HG02973 (cell line): ENCODE results near the gene S1PR4.
"Not testable (repeated sequence)": the region's sequence is repeated elsewhere in the genome, so short reads cannot be mapped to it uniquely, and the experiment has no call there.

Source experiments
- ATAC-seq: cut with Tn5 transposase; IDR thresholded peaks from one replicate; pipeline ENCODE4 v1.9.1; 2021; ENCODE audit warnings: moderate library complexity; ENCODE audit not compliant: unreplicated experiment

The S1PR4 gene

DNA sequence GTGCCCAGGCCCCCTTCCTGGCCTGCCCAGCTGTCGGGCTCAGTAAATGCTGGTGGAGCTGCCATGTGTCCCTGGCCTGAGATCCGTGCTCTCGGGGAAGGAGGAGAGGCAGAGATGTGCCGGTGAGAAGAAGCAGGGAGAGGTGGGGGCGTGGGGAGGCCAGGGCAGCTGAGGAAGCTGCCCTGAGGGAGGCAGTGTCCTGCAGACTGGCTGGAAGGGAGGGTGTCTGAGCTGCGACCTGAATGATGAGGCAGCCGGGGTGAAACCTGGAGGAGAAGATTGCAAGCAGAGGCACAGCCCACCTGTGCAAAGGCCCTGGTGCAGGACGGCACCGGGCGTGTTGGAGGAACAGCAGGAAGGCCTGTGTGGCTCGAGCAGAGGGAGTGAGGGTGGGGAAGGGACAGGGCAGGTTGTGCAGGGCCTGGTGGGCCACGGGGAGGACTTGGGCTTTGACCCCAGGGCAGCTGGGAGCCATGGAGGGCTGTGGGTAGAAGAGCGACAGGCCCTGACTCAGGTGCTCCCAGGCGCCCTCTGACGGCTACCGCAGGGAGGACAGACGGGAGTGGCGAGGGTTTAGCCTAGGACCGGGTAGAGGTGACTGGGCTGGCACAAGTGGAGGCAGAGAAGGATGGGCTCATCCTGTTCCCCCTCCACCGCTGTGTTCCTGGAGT is 31.9 kb downstream of the S1PR4 start:
- no peak for ATAC-seq

DNA sequence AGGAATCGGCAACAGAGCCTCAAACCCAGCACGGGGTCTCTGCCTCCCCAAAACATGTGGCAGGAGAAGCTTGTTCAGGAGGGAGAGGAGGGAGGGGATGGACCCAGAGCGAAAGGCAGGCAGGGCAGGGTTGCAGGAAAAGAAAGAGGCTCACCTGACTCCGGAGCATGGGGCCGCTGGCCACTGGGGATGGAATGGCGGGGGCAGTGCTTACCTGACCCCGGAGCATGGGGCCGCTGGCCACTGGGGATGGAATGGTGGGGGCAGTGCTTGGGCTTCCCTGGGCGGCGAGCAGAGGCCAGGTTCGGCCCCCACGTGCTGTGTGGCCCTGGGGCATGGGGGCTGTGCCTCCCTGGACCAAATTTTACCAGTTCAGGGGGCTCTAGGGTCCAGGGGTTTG is 32.6 kb downstream of the S1PR4 start:
- no peak for ATAC-seq

DNA sequence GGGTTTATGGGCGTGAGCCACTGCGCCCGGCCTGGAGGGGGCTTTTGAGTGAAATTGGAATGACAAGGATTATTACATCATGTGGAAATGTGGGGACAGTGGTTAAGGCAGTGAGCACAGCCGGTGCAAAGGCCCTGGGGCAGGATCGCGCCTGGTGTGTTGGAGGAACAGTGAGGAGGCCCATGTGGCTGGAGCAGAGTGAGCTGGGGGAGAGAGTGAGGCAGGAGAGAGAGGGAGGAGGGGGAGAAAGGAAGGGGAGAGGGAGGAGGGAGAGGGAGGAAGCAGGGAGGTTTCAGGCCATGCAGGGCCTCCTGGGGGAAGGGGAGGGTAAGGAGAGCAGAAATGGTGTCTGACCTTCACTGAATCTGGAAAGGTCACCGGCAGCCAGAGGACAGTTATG is 34.6 kb downstream of the S1PR4 start:
- no peak for ATAC-seq

DNA sequence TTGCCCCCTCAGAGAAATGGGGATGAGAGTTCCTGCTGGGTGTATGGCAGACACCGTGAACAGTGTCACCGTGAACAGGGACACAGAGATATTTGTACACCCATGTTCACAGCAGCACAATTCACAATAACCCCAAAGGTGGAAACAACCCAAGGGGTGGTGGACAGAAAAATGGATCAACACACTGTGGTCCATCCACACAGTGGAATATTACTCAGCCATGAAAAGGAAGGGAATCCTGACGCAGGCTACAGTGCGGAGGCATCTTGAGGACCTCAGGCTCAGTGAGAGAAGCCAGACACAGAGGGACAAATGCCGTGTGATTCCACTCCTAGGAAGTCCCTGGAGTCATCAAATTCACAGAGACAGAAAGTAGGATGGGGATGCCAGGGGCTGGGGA is 38.3 kb downstream of the S1PR4 start:
- no peak for ATAC-seq

DNA sequence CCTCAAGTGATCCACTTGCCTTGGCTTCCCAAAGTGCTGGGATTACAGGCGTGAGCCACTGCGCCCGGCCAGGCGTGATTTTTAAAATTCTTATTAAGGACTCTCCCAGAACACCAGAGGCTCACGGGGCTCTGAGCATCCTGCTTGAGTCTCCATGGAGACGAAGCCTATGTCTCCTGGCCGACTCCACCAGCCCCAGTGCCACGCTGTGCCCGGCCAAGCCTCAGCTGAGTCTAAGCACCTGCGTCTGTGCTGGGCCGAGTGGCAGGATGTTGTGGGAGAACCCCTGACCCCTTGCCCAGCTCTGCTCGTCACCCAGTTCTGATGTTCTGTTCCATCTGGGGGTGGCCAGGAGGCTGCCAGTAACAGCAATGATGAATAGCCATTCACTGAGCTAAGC is 42.0 kb downstream of the S1PR4 start:
- ATAC-seq: no peak

DNA sequence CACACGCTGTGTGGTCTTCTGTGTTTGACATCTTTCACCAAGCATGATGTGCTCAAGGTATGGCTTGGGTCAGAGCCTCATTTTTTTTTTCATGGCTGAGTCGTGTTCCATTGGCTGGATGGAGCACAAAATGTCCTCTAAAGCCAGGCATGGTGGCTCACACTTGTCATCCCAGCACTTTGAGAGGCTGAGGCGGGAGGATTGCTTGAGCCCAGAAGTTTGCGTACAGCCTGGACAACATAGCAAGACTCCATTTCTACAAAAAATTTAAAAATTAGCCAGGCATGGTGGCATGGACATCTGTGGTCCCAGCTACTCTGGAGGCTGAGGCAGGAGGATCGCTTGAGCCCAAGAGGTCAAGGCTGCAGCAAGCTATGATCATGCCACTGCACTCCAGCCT is 43.0 kb downstream of the S1PR4 start:
- ATAC-seq: not testable (repeated sequence)

DNA sequence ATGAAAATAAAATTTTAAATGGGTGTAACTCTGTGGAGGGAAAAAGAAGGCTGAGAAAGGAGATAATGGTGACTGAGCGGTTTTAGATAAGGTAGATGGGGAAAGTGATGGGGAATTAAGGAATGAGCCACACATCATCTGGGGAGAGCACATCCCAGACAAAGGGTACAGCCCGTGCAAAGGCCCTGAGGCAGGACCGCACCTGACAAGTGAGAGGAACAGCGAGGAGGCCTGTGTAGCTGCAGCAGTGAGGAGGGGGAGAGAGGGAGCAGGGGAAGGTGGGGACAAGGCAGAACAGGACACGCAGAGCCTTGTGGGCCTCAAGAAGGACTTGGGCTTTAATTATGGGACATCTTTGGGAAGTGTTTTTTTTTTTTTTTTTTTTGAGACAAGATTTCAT is 44.1 kb downstream of the S1PR4 start:
- no peak for ATAC-seq

DNA sequence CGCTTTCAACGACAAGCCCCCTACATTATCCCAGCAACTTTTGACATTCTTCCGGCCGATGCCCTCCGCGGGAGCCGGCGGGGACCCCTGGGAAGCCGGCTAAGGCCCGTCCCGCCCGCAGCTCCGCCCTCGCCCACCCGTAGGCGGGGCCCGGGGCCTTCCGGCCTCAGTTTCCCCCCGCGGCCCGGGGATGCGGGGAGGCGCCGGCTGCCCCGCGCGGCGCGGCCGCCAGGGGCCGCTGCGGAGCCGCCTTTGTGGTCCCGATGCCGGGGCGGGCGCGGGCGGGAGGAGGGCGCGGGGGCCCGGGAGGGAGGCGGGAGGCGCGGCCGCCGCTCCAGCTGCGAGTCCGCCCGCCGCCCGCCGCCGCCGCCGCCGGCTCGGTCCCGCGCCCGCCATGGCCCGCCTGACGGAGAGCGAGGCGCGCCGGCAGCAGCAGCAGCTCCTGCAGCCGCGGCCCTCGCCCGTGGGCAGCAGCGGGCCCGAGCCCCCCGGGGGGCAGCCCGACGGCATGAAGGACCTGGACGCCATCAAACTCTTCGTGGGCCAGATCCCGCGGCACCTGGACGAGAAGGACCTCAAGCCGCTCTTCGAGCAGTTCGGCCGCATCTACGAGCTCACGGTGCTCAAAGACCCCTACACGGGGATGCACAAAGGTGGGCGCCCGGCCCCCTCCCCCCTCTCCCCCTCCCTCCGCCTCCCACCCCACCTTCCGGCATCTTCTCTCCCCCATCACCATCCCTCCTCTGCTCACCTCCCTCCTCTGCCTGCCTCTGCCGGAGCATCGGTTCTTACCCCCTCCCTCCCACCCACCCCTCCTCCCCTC is 46.0 kb downstream of the S1PR4 start, which contains the start of gene CELF5:
Gene CELF5 (plus strand): TSS at position 316 of the 823 bp plus-strand sequence. CDS start 79 bp downstream, at position 395.
- ATAC-seq: no peak

DNA sequence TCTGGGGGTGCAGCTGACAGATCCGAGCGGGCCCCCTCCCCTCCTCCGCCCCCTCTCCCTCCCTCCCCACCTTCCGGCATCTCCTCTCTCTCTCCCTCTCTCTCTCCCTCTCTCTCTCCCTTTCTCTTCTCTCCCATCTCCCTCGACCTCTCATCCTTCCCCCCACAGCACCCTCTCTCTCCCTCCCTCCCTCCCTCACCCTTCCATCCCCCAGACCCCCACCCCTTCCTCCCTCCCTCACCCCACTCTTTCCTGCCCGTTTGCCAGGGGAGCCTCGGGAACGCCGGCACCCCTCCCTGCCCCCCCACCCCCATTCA is 46.6 kb downstream of the S1PR4 start:
- ATAC-seq: no peak

DNA sequence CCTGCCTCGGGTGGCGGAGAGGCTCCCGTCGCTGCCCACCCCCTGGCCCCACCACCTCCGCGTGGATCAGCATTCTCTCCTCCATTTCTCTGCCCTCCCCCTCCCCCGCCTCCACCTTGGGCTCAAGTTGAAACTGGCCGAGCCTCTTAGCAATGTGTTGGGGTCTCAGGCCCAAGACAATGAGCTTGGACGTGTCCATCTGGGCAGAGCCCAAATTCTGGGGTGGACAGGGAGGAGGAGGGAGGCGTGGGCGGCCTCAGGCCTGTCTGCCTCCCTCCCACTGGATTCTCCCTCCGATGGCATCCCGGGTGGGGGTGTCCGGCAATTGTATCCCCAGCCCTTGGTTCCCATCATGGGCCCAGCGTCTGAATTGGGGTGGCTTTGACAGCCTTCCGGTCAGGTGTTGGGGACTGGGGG is 47.1 kb downstream of the S1PR4 start:
- no peak for ATAC-seq

DNA sequence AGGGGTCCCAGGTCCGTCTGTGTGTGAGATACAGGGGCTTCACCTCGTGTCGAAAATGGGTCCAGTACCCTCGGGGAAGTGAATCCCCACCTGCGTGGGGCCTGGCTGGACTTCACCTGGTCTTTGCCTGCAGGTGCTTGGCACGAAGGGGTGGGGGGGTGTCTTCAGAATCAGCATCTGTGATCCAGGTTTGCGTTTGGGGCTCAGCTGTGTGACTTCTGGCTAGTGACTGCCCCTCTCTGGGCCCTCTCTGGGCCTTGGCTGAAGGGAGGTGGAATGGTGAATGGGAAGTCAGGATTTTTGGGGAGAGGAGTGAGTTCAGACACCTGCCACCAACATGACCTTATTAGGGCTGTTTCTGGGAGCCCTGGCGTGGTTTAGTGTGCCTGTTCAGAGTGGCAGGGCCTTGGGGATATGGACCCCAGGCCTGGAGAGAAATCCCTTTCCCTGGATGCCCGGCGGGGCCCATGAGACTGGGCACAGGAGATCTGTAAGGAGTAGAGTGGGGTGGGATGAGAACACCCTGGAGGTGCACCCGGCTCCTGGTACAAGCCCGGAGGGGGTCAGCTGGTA is 48.6 kb downstream of the S1PR4 start:
- ATAC-seq: no peak

DNA sequence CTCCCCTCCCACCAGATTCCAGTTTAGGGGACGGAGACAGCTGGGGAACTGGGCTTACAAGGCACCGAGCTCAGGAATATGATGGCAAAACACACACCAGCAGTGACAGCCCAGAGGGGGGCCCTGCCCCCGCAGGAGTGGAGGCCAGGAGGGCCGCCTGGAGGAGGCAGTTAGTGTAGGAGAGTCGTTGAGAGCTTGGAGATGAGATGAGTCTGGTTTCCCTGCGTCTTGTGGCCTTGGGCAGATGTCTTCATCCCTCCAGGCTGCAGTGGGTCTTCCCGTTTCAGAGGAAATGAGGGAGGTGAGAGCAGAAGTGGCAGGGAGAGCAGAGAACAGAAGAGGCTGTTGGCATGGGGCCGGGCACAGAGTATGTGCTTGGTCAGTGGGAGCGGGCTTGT is 50.8 kb downstream of the S1PR4 start:
- ATAC-seq: no peak
